Hepatocyte (in vitro differentiated cells): ENCODE data around the gene PALS2.

Experiments used
- EZH2 ChIP-seq: fragments of 200-600 bp; sonication (generic); IDR thresholded peaks from 2 replicates; pipeline ENCODE4 v1.6.1; 2016; ENCODE audit warnings: antibody characterized with exemption, mild to moderate bottlenecking, borderline replicate concordance
- TF ChIP-seq, protein P1 (sequence below): fragments of 200-600 bp; sonication (generic); IDR thresholded peaks from 2 replicates; pipeline ENCODE4 v1.5.1; 2016; ENCODE audit warnings: antibody characterized with exemption, mild to moderate bottlenecking; ENCODE audit not compliant: poor library complexity

DNA sequence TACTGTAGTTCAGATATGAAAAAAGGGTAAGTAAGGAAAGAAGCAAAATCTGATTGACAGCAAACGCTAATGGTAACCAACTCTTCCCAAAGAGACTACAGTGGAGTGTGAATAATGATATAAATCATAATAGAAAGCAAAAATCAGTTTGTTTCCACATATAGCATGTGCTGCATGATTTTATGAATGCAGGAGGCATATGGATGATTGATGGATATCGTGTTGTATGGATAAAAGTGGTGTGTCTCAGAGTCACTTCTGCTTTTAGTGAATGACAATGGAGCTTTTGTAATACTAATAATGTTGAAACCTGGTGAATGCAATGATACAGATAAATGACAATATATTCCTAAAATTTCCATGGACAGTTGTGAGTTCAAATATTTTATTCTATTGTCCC lies 36.6 kb upstream of the PALS2 start:
- TF ChIP-seq, protein P1, sequence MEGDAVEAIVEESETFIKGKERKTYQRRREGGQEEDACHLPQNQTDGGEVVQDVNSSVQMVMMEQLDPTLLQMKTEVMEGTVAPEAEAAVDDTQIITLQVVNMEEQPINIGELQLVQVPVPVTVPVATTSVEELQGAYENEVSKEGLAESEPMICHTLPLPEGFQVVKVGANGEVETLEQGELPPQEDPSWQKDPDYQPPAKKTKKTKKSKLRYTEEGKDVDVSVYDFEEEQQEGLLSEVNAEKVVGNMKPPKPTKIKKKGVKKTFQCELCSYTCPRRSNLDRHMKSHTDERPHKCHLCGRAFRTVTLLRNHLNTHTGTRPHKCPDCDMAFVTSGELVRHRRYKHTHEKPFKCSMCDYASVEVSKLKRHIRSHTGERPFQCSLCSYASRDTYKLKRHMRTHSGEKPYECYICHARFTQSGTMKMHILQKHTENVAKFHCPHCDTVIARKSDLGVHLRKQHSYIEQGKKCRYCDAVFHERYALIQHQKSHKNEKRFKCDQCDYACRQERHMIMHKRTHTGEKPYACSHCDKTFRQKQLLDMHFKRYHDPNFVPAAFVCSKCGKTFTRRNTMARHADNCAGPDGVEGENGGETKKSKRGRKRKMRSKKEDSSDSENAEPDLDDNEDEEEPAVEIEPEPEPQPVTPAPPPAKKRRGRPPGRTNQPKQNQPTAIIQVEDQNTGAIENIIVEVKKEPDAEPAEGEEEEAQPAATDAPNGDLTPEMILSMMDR: no peak
- TF ChIP-seq EZH2: no peak
